ENCODE measurements around the gene IGF2.

- TF ChIP-seq CTCF (IDR thresholded peaks at IDR 0.05), result no peak
- no peak for TF ChIP-seq POLR2A (IDR thresholded peaks at IDR 0.05)
These were observed 50.9 kb downstream of the IGF2 start for GRCh38 chr11:2088284-2088683.
